GM20000 (cell line): ENCODE data around the gene SYNGR1.

Source experiments
- DNase-seq: peaks from one replicate; pipeline ENCODE4 v3.0.0; 2012; ENCODE audit warnings: low spot score
- TF ChIP-seq, protein P1 (sequence below): IDR thresholded peaks from 2 replicates; pipeline ENCODE4 v1.5.1; 2012; ENCODE audit warnings: mild to moderate bottlenecking, control low read depth; ENCODE audit errors: extremely low read depth, missing control alignments

The SYNGR1 gene

GRCh38 chr22:39348909-39349505 is 784 bp upstream of the SYNGR1 start:
- DNase-seq, result peak; percentile 38
- TF ChIP-seq, protein P1, sequence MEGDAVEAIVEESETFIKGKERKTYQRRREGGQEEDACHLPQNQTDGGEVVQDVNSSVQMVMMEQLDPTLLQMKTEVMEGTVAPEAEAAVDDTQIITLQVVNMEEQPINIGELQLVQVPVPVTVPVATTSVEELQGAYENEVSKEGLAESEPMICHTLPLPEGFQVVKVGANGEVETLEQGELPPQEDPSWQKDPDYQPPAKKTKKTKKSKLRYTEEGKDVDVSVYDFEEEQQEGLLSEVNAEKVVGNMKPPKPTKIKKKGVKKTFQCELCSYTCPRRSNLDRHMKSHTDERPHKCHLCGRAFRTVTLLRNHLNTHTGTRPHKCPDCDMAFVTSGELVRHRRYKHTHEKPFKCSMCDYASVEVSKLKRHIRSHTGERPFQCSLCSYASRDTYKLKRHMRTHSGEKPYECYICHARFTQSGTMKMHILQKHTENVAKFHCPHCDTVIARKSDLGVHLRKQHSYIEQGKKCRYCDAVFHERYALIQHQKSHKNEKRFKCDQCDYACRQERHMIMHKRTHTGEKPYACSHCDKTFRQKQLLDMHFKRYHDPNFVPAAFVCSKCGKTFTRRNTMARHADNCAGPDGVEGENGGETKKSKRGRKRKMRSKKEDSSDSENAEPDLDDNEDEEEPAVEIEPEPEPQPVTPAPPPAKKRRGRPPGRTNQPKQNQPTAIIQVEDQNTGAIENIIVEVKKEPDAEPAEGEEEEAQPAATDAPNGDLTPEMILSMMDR, result no peak

DNA sequence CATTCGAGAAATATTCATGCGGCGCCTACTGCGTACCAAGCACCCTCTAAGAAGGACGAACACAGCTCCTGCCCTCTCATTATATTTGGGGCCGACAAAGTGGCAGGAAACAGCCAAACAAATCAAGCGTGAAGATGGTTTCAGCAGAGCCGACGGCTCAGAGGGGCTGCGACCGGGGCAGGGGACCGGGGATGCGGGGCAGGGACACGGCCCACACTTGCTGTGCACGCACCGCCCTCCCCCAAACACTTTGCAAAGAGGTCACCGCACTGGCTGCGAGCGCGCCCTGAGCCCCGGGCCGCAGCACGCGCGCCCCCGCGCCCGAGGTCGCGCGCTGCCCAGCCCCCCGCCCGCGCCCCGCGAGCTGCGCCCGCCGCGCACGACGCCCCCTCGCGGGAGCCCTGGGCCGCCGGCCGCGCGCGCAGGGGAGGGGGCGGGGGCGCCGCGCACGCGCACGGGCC is 255 bp upstream of the SYNGR1 start:
- TF ChIP-seq, protein P1, result peak; percentile 22
- peak; percentile 87 for DNase-seq

GRCh38 chr22:39350757-39351688 is 1.2 kb downstream of the SYNGR1 start:
- TF ChIP-seq, protein P1, result no peak

DNA sequence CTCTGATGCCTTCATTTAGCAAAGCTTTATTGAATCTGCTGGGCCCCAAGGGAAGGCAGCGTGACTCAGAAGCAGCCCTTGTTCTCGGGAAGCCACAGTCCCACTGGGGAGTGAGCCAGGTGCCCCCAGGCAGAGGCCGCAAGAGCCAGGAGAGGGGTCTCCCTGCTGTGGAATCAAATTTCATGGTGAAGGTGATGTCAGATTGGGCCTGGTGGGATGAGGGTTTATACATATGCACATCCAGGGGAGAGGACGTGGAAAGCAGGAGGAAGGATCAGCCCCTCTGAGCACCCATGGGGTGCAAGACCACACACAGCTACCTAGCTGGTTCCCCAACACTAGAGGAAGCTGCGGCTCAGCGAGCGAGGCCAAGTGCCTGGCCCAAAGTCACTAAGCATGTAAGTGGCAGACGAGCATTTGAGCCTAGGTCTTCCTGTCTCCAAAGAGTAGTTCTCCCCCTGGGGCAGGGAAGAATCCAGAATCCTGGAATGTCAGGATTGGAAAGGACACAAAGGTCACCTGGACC is 2.0 kb downstream of the SYNGR1 start:
- no peak for DNase-seq
- TF ChIP-seq, protein P1, result no peak

More at GRCh38 chr22:39350757-39351688, 1.2 kb downstream of the SYNGR1 start:
- DNase-seq, result peak; percentile 49

DNA sequence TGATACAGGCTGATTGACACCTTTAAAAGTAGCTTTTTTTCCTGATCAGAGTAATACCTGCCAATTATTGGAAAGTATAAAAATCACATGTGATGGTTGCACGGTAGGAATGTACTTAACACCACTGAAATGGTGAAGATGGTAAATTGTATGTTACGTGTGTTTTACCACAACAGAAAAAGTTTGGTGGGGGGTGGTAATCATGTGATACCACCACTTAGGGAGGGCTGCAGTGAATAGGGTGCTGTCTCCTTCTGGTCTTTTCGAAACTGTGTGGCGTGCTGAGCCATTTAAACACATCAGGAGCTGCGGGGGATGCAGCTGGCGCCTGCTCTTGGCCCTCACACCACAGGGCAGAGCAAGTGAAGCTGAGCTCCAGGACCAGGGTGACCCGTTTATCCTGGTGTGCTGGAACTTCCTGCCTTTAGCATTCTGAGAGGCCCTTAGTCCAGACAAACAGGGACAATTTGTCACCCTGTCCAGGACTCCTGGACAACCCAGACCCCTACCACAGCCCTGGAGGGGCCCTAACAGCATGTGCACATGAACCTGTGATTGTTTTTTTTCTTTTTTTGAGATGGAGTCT is 2.6 kb downstream of the SYNGR1 start:
- TF ChIP-seq, protein P1, result no peak
- DNase-seq, result no peak

DNA sequence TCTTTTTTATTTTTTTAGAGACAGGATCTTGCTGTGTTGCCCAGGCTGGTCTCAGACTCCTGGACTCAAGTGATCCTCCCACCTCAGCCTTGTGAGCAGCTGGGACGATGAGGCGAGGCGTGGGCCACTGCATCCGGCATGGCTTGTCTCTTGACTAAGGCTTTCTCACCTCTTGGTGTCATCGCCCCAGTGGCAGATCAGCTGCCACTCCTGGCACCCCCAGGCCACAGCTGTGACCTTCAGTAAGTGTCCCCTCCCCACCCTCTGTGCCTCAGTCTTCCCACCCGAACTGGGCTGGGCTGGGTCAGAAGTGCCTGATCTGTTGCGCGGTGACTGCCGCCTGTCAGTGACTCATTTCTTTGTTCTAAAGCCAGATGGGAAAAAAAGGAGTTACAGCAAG is 3.6 kb downstream of the SYNGR1 start:
- TF ChIP-seq, protein P1, result no peak
- DNase-seq, result no peak
